Mesodermal cell (in vitro differentiated cells): ENCODE measurements around the gene OBP2B.
"Not testable (repeated sequence)": the region's sequence is repeated elsewhere in the genome, so short reads cannot be mapped to it uniquely, and the experiment has no call there.

Experiments
- H3K27ac ChIP-seq: 2 replicates; pipeline ENCODE4 v1.7.0; 2013; ENCODE audit warnings: mild to moderate bottlenecking, low read depth, low read length, moderate library complexity; ENCODE audit not compliant: severe bottlenecking
- H3K36me3 ChIP-seq: 2 replicates; pipeline ENCODE4 v1.7.1; 2013; ENCODE audit warnings: mild to moderate bottlenecking, low read length, moderate library complexity; ENCODE audit not compliant: control insufficient read depth, insufficient read depth
- H3K4me1 ChIP-seq: one replicate; pipeline ENCODE4 v1.7.1; 2013; ENCODE audit warnings: mild to moderate bottlenecking, low read length; ENCODE audit not compliant: insufficient read depth, control insufficient read depth, poor library complexity, severe bottlenecking
- H3K4me3 ChIP-seq: 2 replicates; pipeline ENCODE4 v1.7.0; 2013; ENCODE audit warnings: low read length, control low read depth, mild to moderate bottlenecking; ENCODE audit not compliant: insufficient read depth, poor library complexity, severe bottlenecking; ENCODE audit errors: extremely low read depth
- H3K9me3 ChIP-seq: 2 replicates; pipeline ENCODE4 v1.7.1; 2013; ENCODE audit warnings: mild to moderate bottlenecking, low read length, moderate library complexity; ENCODE audit not compliant: control insufficient read depth
- WGBS, 2 experiments: methylation state at CpG; one replicate each; pipeline ENCODE4 v1.1.5; 2013; ENCODE audit warnings: missing lambda C conversion rate in 2 of 2; ENCODE audit not compliant: insufficient coverage in 2 of 2; 5-methylcytosine and 5-hydroxymethylcytosine counted together

Gene OBP2B

GRCh38 chr9:133228474-133229193, 19.6 kb upstream of the OBP2B start:
- WGBS, 2 experiments = 86 to 90% methylated on average over 5 to 13 of the region's 22 CpGs

DNA sequence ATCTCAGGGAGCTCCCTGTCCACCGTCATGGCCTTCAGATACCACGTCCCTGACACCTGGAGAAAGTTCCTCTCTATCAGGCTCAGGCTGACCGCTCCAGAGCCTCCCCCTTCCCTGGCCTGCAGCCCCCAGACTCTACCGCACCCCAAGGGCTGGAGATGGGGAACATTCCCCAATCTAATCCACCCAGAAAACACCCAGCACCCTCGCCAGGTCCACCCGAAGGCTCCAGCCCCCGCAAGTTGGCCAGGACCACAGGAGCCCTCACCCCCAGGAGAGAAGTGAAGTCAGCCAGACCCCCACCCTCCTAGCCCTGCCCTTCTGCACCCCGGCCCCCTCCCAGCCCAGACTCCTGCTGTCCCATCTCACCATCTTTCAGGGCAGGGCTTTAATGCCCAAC, 18.9 kb upstream of the OBP2B start:
- not testable (repeated sequence) for H3K4me1 ChIP-seq, H3K27ac ChIP-seq, H3K36me3 ChIP-seq, H3K9me3 ChIP-seq, H3K4me3 ChIP-seq
- WGBS, 2 experiments = 91 to 100% methylated on average over 6 to 7 of the region's 8 CpGs

More at GRCh38 chr9:133228474-133229193, 19.6 kb upstream of the OBP2B start:
- not testable (repeated sequence) for H3K4me3 ChIP-seq, H3K27ac ChIP-seq, H3K4me1 ChIP-seq, H3K36me3 ChIP-seq, H3K9me3 ChIP-seq

- H3K27ac ChIP-seq = no peak overlapping the region
- H3K9me3 ChIP-seq = no peaks in the 10 kb centered on the region
- WGBS, 2 experiments = 87 to 89% methylated on average over 9 to 11 of the region's 11 CpGs
- H3K36me3 ChIP-seq = no peaks in the 10 kb centered on the region
- H3K4me3 ChIP-seq = no peak overlapping the region
- no peaks in the 10 kb centered on the region for H3K4me1 ChIP-seq
Measured at GRCh38 chr9:133227242-133227860, 18.3 kb upstream of the OBP2B start.

DNA sequence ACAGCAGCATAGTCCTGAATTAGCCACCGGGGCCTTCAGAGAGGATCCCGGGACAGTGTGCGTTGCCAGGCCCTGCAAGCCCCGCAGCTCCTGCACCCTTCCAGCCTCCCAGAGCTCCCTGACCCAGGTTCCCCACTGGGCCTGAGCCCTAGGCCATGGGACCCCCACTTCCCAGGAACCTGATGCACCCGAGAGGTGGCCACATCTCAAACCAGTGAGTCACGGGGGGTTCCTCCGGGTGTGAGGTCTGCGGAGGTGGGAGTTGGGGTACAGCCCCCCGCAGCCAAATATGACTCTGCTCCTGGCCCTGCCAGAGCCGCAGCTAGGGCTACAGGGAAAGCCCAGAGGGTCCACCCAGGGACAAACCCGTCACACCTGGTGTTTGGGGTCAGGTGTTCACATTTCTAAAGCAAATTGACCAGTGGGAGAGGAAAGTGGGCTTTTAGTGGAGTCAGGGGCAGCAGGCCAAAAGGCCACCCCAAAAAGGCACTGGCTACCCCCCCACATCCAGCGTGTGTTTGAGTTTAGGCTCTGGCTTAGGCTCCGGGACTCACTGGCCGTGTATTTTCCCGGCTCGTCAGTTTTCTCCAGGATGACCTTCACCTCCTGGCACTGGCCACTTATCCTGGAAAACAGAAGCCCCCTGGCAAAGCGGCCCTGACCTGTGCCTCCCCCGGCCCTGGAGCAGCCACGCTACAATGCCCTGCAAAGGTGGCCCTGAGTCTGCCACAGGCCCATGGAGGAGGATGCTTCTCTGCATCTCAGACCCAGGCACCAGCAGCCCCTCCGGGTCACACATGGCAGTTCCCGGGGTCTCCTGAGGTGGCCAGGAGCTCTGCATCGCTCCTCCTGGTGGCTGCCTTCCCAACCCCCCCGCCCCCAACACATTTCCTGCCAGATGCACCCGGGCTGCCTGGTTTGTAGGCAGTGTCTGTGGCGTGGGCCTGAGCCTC, 17.4 kb upstream of the OBP2B start:
- H3K4me3 ChIP-seq = no peak overlapping the region
- H3K4me1 ChIP-seq = no peaks in the 10 kb centered on the region
- 86 to 87% methylated on average over 19 to 22 of the region's 25 CpGs for WGBS, 2 experiments
- H3K36me3 ChIP-seq = no peaks in the 10 kb centered on the region
- H3K9me3 ChIP-seq = no peaks in the 10 kb centered on the region
- H3K27ac ChIP-seq = no peak overlapping the region

GRCh38 chr9:133225171-133226011, 16.3 kb upstream of the OBP2B start:
- WGBS, 2 experiments = 90 to 92% methylated on average over 34 to 38 of the region's 38 CpGs
- Histone ChIP-seq H3K4me1 (no peaks in the 10 kb centered on the region), H3K9me3 (no peaks in the 10 kb centered on the region), H3K4me3 (no peak overlapping the region), H3K27ac (no peak overlapping the region), H3K36me3 (no peaks in the 10 kb centered on the region)

- no peak overlapping the region for H3K27ac ChIP-seq
- no peaks in the 10 kb centered on the region for H3K4me1 ChIP-seq
- 93 to 95% methylated on average over 3 to 12 of the region's 12 CpGs for WGBS, 2 experiments
- no peak overlapping the region for H3K4me3 ChIP-seq
- no peaks in the 10 kb centered on the region for H3K9me3 ChIP-seq
- no peaks in the 10 kb centered on the region for H3K36me3 ChIP-seq
Measured at GRCh38 chr9:133224762-133225161, 15.7 kb upstream of the OBP2B start.

DNA sequence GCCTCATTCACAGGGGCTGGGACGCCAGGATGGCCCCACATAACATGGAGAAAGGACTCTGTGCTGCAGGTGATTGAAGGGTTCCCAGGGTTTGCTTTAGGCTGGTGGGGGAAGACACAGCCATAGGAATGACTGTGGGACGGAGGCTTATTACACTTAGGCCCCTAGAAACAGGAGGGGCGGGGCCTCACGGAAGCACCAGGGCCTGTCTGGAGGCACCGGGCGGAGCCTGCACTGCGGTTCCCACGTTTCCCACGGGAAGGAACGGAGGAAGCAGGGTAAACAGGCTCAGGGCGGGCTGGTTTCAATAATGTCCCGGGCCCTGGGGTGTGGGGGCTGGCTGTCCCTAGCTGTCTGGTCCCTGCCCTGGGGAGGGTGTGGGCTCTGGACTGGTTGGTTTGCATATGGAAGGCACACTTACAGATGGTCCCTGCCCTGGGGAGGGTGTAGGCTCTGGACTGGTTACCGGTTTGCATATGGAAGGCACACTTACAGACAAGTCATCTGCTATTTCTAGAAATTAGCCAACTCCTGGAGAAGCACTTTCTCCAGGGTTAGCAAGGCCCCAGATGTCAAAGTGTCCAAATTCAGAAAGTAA, 14.2 kb upstream of the OBP2B start:
- not testable (repeated sequence) for H3K9me3 ChIP-seq, H3K4me3 ChIP-seq, H3K36me3 ChIP-seq, H3K4me1 ChIP-seq
- peak overlapping the region; percentile 29 for H3K27ac ChIP-seq
- 64% methylated on average over 1 to 6 of the region's 13 CpGs for WGBS, 2 experiments

DNA sequence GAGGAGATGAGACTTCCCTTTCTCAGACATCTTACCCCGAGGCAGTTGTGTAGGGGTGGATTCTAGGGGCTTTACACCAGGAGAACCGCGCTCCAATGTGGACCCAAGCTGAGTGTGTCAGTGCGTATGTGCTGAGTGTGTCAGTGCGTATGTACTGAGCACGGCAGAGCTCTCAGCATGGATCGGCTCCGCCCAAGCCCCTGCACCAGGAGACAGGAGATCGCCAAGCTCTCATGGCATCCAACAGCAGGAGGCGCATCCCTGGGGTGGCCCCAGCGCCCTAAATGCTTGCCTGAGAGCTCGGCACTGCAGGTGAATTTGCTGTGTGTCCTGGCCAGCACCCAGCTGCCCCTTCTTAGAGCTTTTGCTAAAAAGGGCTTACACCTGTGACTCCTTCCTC, 12.9 kb upstream of the OBP2B start:
- not testable (repeated sequence) for H3K4me3 ChIP-seq, H3K36me3 ChIP-seq, H3K4me1 ChIP-seq, H3K27ac ChIP-seq, H3K9me3 ChIP-seq
- WGBS, 2 experiments = 80 to 89% methylated on average over 8 to 10 of the region's 12 CpGs

- H3K27ac ChIP-seq = no peak overlapping the region
- H3K36me3 ChIP-seq = no peaks in the 10 kb centered on the region
- no peak overlapping the region for H3K4me3 ChIP-seq
- H3K4me1 ChIP-seq = no peaks in the 10 kb centered on the region
- WGBS, 2 experiments = 69 to 77% methylated on average over 8 to 11 of the region's 12 CpGs
- no peaks in the 10 kb centered on the region for H3K9me3 ChIP-seq
Measured at GRCh38 chr9:133221177-133221809, 12.2 kb upstream of the OBP2B start.
